Keratinocyte (primary cell): ENCODE data around the gene TRAPPC10. TPM values are rescaled to one million over a fixed set of nuclear protein-coding genes. Genes with fewer than 3 reads are reported as not detected.

ENCODE experiments used
- DNase-seq: peaks from one replicate; pipeline ENCODE4 v3.0.0-alpha.2; 2011; ENCODE audit warnings: low read depth, missing footprints, low spot score
- FAIRE-seq: peaks from 2 replicates; lab custom pipeline; 2011; peaks lifted over from hg19 to GRCh38; lab: Jason Lieb, UNC
- H2AFZ ChIP-seq: 2 replicates; pipeline ENCODE4 v1.6.0; 2012; ENCODE audit warnings: low read length, control low read depth, inconsistent platforms; ENCODE audit not compliant: control insufficient read depth
- H3K27ac ChIP-seq: 2 replicates; pipeline ENCODE4 v1.5.1; 2011; ENCODE audit warnings: low read length; ENCODE audit not compliant: control insufficient read depth, insufficient read depth
- H3K27me3 ChIP-seq: 3 replicates; pipeline ENCODE4 v1.6.0; 2011; ENCODE audit warnings: low read length; ENCODE audit not compliant: control insufficient read depth, insufficient read depth; ENCODE audit errors: extremely low read depth
- H3K36me3 ChIP-seq, 2 experiments: 2 replicates in 1 of 2; 3 replicates in 1 of 2; pipeline ENCODE4 v1.5.1; 2011; ENCODE audit warnings: low read length in 2 of 2, mild to moderate bottlenecking in 1 of 2; ENCODE audit not compliant: control insufficient read depth in 2 of 2, insufficient read depth in 2 of 2; ENCODE audit errors: extremely low read depth in 1 of 2
- H3K4me1 ChIP-seq: 3 replicates; pipeline ENCODE4 v1.5.1; 2011; ENCODE audit warnings: low read length; ENCODE audit not compliant: control insufficient read depth, insufficient read depth; ENCODE audit errors: extremely low read depth
- H3K4me2 ChIP-seq: 3 replicates; pipeline ENCODE4 v1.6.0; 2011; ENCODE audit warnings: low read depth, low read length; ENCODE audit not compliant: control insufficient read depth, insufficient read depth; ENCODE audit errors: extremely low read depth
- H3K4me3 ChIP-seq, 3 experiments: fragments of 200-600 bp in 1 of 3; sonication (generic) in 1 of 3; 2 replicates in 2 of 3; 3 replicates in 1 of 3; pipeline ENCODE4 v1.5.1; 2011 to 2016; ENCODE audit warnings: low read length in 3 of 3, mild to moderate bottlenecking in 3 of 3, control low read depth in 2 of 3, inconsistent platforms in 1 of 3, low read depth in 1 of 3, mixed read lengths in 1 of 3, mixed run types in 1 of 3, moderate library complexity in 1 of 3; ENCODE audit not compliant: control insufficient read depth in 2 of 3, insufficient read depth in 2 of 3; ENCODE audit errors: extremely low read depth in 1 of 3
- H3K79me2 ChIP-seq: 2 replicates; pipeline ENCODE4 v1.6.0; 2012; ENCODE audit warnings: low read length; ENCODE audit not compliant: control insufficient read depth, insufficient read depth
- H3K9ac ChIP-seq: 3 replicates; pipeline ENCODE4 v1.6.0; 2011; ENCODE audit warnings: low read length; ENCODE audit not compliant: control insufficient read depth, insufficient read depth; ENCODE audit errors: extremely low read depth
- H3K9me1 ChIP-seq: 3 replicates; pipeline ENCODE4 v1.6.0; 2011; ENCODE audit warnings: low read length; ENCODE audit not compliant: control insufficient read depth, insufficient read depth; ENCODE audit errors: extremely low read depth
- H3K9me3 ChIP-seq: 2 replicates; pipeline ENCODE4 v1.5.1; 2012; ENCODE audit warnings: low read depth, low read length; ENCODE audit not compliant: control insufficient read depth
- H4K20me1 ChIP-seq: 3 replicates; pipeline ENCODE4 v1.6.0; 2011; ENCODE audit warnings: low read length; ENCODE audit not compliant: control insufficient read depth, insufficient read depth; ENCODE audit errors: extremely low read depth
- EZH2 ChIP-seq: IDR thresholded peaks from one replicate; pipeline ENCODE4 v1.6.1; 2012; ENCODE audit warnings: inconsistent platforms, mild to moderate bottlenecking, low read length, moderate library complexity
- dilution Hi-C: fragments of 300-500 bp; cut with MboI; formaldehyde crosslinking; loops from one replicate; pipeline ENCODE4 v1.7.0; 2020; ENCODE audit warnings: low sequenced_read_pairs; ENCODE audit not compliant: extremely low pct_ligation_motif_present
- polyA plus RNA-seq, 5 experiments: library from polyadenylated mRNA; depleted of rRNA in 3 of 5; stranded (reverse) in 3 of 5; stranded (forward) in 1 of 5; unstranded in 1 of 5; fragments of >200 nt; gene quantifications; 1 replicate in 1 of 5; 2 replicates in 3 of 5; 3 replicates in 1 of 5; pipeline versions ENCODE4 v1.2.1 to v1.2.3, GENCODE V29; 2011 to 2012; ENCODE audit warnings: missing spikeins in 2 of 5, low read depth in 1 of 5, low replicate concordance in 1 of 5
- TF ChIP-seq, protein P1 (sequence below), 3 experiments: IDR thresholded peaks in 1 of 3; conservative IDR thresholded peaks in 1 of 3; optimal IDR thresholded peaks in 1 of 3; 2 replicates in 2 of 3; 3 replicates in 1 of 3; pipeline versions ENCODE3 to v1.5.1; 2011; ENCODE audit warnings: low read length in 3 of 3, mild to moderate bottlenecking in 3 of 3, moderate library complexity in 2 of 3, control low read depth in 1 of 3, inconsistent platforms in 1 of 3; ENCODE audit not compliant: insufficient read depth in 2 of 3; ENCODE audit errors: extremely low read depth in 1 of 3

TRAPPC10 gene
- polyA plus RNA-seq, 1 donor (not counting 4 experiments of a cell fraction or from before 2014, with no cell fraction given) = 21.6 TPM

DNA sequence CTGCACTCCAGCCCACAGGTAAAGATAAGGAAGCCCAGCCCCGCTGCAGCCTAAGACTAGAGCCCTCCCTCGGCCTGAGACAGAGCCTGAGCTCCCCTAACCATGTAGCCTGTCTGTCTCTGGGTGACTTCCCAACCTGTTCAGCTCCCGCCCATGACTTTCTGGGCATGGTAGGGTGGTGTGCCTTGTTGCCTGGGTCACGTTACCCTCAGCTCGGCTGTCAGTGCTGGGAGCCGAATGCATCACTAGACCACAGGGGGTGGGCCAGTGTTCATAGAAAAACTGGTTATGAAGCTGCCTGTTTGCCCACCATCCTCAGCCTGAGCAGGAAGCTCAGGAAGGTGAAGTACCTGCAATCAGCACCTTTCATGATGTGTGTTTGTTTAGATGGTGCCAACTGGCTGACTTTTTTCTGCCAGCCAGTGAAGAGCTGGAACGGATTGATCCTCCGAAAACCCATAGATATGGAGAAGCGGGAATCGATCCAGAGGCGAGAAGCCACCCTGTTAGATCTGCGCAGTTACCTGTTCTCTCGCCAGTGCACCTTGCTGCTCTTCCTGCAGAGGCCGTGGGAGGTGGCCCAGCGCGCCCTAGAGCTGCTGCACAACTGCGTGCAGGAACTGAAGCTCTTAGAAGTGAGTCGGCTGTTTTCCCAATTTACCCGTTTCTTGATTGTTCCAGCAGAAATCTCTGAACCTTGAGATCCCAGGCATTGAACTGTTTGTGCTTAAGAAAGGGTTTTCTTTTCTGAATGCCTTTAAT, 51.2 kb downstream of the TRAPPC10 start:
- Histone ChIP-seq H3K4me2 (no peak overlapping the region), H3K9ac (no peak overlapping the region), H3K27me3 (no peaks in the 10 kb centered on the region), H3K4me3 (no peak overlapping the region), H3K36me3 (peaks cover 20 to 41% of the 10 kb centered on the region in 2 experiments), H3K4me1 (no peaks in the 10 kb centered on the region), H3K79me2 (peaks cover 4% of the 10 kb centered on the region), H2AFZ (no peak overlapping the region), H3K27ac (no peak overlapping the region), H3K9me3 (no peaks in the 10 kb centered on the region), H3K9me1 (no peaks in the 10 kb centered on the region), H4K20me1 (no peaks in the 10 kb centered on the region)
- DNase-seq (no peak), FAIRE-seq (no peak)
- no peak for TF ChIP-seq EZH2
- TF ChIP-seq, protein P1, sequence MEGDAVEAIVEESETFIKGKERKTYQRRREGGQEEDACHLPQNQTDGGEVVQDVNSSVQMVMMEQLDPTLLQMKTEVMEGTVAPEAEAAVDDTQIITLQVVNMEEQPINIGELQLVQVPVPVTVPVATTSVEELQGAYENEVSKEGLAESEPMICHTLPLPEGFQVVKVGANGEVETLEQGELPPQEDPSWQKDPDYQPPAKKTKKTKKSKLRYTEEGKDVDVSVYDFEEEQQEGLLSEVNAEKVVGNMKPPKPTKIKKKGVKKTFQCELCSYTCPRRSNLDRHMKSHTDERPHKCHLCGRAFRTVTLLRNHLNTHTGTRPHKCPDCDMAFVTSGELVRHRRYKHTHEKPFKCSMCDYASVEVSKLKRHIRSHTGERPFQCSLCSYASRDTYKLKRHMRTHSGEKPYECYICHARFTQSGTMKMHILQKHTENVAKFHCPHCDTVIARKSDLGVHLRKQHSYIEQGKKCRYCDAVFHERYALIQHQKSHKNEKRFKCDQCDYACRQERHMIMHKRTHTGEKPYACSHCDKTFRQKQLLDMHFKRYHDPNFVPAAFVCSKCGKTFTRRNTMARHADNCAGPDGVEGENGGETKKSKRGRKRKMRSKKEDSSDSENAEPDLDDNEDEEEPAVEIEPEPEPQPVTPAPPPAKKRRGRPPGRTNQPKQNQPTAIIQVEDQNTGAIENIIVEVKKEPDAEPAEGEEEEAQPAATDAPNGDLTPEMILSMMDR (optimal IDR thresholded peaks at IDR 0.05 in 1 of 3, IDR thresholded peaks at IDR 0.05 in 1 of 3, conservative IDR thresholded peaks at IDR 0.05 in 1 of 3; ENCODE audit: extremely low read depth in 1 of 3, insufficient read depth in 2 of 3, low read length in 3 of 3) = no peak
- dilution Hi-C loops = no loop called here

DNA sequence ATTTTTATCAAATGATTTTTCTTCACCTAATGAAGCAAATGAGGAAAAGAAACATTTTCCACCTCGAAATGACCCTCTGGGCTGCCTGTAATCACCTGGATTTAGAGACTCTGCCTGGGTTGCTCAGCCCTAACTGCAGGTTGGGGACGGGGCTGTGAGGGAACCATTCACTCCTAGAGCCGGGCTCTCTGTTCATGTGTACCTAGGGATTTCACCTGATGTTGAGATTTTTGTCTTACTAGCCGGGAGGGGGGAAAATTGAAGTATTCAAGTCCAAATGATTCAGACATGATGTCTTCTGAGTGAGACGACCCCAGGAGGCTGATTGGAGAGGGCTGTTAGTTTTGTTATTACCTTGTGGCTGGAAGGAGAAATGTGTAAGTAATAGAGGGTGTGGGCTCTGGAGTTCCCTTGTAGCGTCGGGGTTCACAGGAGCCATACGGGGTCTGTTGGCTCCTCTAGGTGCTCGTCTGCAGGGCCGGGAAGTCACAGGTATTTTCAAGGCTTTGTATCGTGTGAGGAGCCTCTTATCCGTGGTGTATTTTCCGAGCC, 52.8 kb downstream of the TRAPPC10 start:
- Histone ChIP-seq H2AFZ (no peak overlapping the region), H3K4me2 (no peak overlapping the region), H3K4me3 (no peak overlapping the region), H4K20me1 (no peaks in the 10 kb centered on the region), H3K27ac (no peak overlapping the region), H3K9ac (no peak overlapping the region), H3K9me1 (no peaks in the 10 kb centered on the region), H3K36me3 (peaks cover 22 to 32% of the 10 kb centered on the region in 2 experiments), H3K79me2 (peaks cover 7% of the 10 kb centered on the region), H3K4me1 (no peaks in the 10 kb centered on the region), H3K27me3 (no peaks in the 10 kb centered on the region), H3K9me3 (no peaks in the 10 kb centered on the region)
- dilution Hi-C loops = no loop called here
- DNase-seq = no peak
- no peak for TF ChIP-seq EZH2
- TF ChIP-seq, protein P1 (optimal IDR thresholded peaks at IDR 0.05 in 1 of 3, IDR thresholded peaks at IDR 0.05 in 1 of 3, conservative IDR thresholded peaks at IDR 0.05 in 1 of 3; ENCODE audit: extremely low read depth in 1 of 3, insufficient read depth in 2 of 3, low read length in 3 of 3) = no peak
- FAIRE-seq = no peak
